Panc1 (cell line): ENCODE data around the gene PROP1. TPM values are rescaled to one million over a fixed set of nuclear protein-coding genes. Genes with fewer than 3 reads are reported as not detected.

Source experiments
- ATAC-seq: fragments of 200-7000 bp; cut with Tn5 transposase; 2 replicates; pipeline ENCODE4 v1.9.1; 2020; ENCODE audit warnings: mild to moderate bottlenecking, moderate library complexity
- BruUV-seq: library from RNA; stranded (reverse); fragments of 400-500 nt; replicated peaks from 2 replicates; lab custom pipeline; 2021; lab: Mats Ljungman, UMichigan
- CTCF ChIA-PET: fragments of 300-600 bp; sonication (Branson Sonifier 250); formaldehyde crosslinking; loops from one replicate; lab custom pipeline; 2022; ENCODE audit warnings: antibody characterized with exemption; lab: Charles Lee
- POLR2A ChIA-PET: fragments of 300-600 bp; sonication (Branson Sonifier 250); formaldehyde crosslinking; loops from one replicate; lab custom pipeline; 2022; ENCODE audit warnings: antibody characterized with exemption; lab: Charles Lee
- DNase-seq: peaks from one replicate; pipeline ENCODE4 v3.0.0-alpha.2; 2010; ENCODE audit warnings: low read depth, low spot score
- H3K27ac ChIP-seq: 2 replicates; pipeline ENCODE4 v1.5.1; 2011; ENCODE audit warnings: mild to moderate bottlenecking, low read length, inconsistent platforms
- H3K27me3 ChIP-seq: fragments of 200-500 bp; sonication (Bioruptor generic); 2 replicates; pipeline ENCODE4 v1.6.0; 2014; ENCODE audit warnings: low read length, inconsistent platforms; ENCODE audit not compliant: control insufficient read depth, insufficient read depth
- H3K36me3 ChIP-seq: fragments of 200-500 bp; sonication (Bioruptor generic); 2 replicates; pipeline ENCODE4 v1.5.1; 2014; ENCODE audit warnings: inconsistent platforms, mild to moderate bottlenecking, low read length, moderate library complexity; ENCODE audit not compliant: control insufficient read depth, insufficient read depth
- H3K4me1 ChIP-seq: 2 replicates; pipeline ENCODE4 v1.5.1; 2011; ENCODE audit warnings: inconsistent platforms, mild to moderate bottlenecking, low read length, moderate library complexity; ENCODE audit not compliant: control insufficient read depth, insufficient read depth
- H3K4me3 ChIP-seq, 2 experiments: 2 replicates each; pipeline ENCODE4 v1.5.1; 2011 to 2012; ENCODE audit warnings: low read depth in 2 of 2, low read length in 2 of 2, mild to moderate bottlenecking in 2 of 2, inconsistent platforms in 1 of 2, moderate library complexity in 1 of 2
- H3K9me3 ChIP-seq: fragments of 200-500 bp; sonication (Bioruptor generic); 2 replicates; pipeline ENCODE4 v1.5.1; 2014; ENCODE audit warnings: low read depth, mild to moderate bottlenecking, inconsistent platforms, low read length, moderate library complexity; ENCODE audit not compliant: control insufficient read depth, insufficient read depth
- POLR2AphosphoS5 ChIP-seq: IDR thresholded peaks from 2 replicates; pipeline ENCODE4 v1.6.1; 2012; ENCODE audit warnings: mild to moderate bottlenecking, low read depth, low read length, moderate library complexity
- SIN3A ChIP-seq: IDR thresholded peaks from 2 replicates; pipeline ENCODE4 v1.6.1; 2012; ENCODE audit warnings: low read depth, mild to moderate bottlenecking, low read length, moderate library complexity, borderline replicate concordance; ENCODE audit not compliant: insufficient read depth
- TCF7L2 ChIP-seq: IDR thresholded peaks from 2 replicates; pipeline ENCODE4 v1.6.1; 2011; ENCODE audit warnings: mild to moderate bottlenecking, low read depth, low read length, inconsistent platforms
- in situ Hi-C: cut with HindIII; loops from 2 replicates; pipeline ENCODE4 v1.10.0; 2016; ENCODE audit warnings: low sequenced_read_pairs, low pct_unique_long_range_greater_than_20kb
- intact Hi-C: fragments of 100-400 bp; cut with micrococcal nuclease; formaldehyde crosslinking; loops from one replicate; pipeline ENCODE4 v1.10.0; 2022; ENCODE audit not compliant: unreplicated experiment
- total RNA-seq: library from RNA; stranded (reverse); gene quantifications from one replicate; pipeline ENCODE4 v1.2.1, GENCODE V29; 2021; ENCODE audit not compliant: unreplicated experiment
- TF ChIP-seq, protein P1 (sequence below), 2 experiments: IDR thresholded peaks; 2 replicates each; pipeline ENCODE4 v1.6.1; 2011 to 2012; ENCODE audit warnings: low read depth in 2 of 2, control low read depth in 1 of 2, low read length in 1 of 2, mild to moderate bottlenecking in 1 of 2, moderate library complexity in 1 of 2; ENCODE audit not compliant: insufficient read depth in 1 of 2
- TF ChIP-seq, protein P2 (sequence below): fragments of 450-650 bp; IDR thresholded peaks from 2 replicates; pipeline ENCODE4 v1.5.1; 2017; ENCODE audit warnings: mild to moderate bottlenecking

The PROP1 gene
- total RNA-seq, 1 experiment from 2014 or later = not detected

DNA sequence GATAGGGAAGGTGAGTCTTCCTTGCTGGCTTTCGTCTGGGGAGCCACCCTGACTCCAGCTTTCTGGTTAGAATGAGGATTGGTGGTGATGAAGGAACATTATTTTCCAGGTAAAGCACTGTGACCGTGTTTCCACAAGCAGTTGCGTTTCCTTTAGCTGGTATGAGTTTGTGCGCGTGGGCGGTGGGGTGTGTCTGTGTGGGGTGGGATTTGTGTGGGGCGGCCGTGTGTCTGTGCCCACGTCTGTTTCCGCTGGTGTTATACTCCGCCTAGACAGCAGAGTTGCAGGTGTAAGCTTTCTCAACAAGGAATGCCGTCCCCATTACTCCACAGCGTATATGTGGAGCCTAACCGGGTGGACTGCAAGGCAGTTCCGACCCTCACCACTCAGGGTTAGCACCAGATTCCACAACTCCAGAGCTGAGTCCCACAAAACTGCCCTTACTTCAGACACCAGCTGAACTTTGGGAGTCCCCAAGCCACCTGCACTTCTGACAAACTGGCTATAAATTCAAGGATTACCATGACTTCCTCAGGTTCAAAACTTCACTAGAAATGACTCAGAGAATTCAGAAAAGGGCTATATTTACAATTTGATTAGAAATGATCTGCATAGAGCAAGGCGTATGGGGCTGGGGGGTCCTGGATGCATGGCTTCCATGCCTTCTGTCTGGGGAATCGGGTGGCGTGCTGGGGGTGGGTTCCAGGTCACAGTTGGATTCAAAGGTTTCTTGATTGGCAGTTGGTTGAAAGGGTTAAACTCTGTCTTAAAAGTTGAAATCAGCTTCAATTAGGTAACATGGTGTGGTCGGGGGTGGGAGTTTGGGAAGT is 29.8 kb downstream of the PROP1 start:
- H3K4me3 ChIP-seq = no peak overlapping the region
- POLR2A ChIA-PET = no interaction called here
- H3K4me1 ChIP-seq = no peaks in the 10 kb centered on the region
- TF ChIP-seq, protein P1, sequence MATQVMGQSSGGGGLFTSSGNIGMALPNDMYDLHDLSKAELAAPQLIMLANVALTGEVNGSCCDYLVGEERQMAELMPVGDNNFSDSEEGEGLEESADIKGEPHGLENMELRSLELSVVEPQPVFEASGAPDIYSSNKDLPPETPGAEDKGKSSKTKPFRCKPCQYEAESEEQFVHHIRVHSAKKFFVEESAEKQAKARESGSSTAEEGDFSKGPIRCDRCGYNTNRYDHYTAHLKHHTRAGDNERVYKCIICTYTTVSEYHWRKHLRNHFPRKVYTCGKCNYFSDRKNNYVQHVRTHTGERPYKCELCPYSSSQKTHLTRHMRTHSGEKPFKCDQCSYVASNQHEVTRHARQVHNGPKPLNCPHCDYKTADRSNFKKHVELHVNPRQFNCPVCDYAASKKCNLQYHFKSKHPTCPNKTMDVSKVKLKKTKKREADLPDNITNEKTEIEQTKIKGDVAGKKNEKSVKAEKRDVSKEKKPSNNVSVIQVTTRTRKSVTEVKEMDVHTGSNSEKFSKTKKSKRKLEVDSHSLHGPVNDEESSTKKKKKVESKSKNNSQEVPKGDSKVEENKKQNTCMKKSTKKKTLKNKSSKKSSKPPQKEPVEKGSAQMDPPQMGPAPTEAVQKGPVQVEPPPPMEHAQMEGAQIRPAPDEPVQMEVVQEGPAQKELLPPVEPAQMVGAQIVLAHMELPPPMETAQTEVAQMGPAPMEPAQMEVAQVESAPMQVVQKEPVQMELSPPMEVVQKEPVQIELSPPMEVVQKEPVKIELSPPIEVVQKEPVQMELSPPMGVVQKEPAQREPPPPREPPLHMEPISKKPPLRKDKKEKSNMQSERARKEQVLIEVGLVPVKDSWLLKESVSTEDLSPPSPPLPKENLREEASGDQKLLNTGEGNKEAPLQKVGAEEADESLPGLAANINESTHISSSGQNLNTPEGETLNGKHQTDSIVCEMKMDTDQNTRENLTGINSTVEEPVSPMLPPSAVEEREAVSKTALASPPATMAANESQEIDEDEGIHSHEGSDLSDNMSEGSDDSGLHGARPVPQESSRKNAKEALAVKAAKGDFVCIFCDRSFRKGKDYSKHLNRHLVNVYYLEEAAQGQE (IDR thresholded peaks at IDR 0.05; ENCODE audit: insufficient read depth in 1 of 2, low read depth in 2 of 2, low read length in 1 of 2) = no peak
- no peak for TF ChIP-seq POLR2AphosphoS5
- TF ChIP-seq SIN3A = no peak
- no peak for TF ChIP-seq TCF7L2
- TF ChIP-seq, protein P2, sequence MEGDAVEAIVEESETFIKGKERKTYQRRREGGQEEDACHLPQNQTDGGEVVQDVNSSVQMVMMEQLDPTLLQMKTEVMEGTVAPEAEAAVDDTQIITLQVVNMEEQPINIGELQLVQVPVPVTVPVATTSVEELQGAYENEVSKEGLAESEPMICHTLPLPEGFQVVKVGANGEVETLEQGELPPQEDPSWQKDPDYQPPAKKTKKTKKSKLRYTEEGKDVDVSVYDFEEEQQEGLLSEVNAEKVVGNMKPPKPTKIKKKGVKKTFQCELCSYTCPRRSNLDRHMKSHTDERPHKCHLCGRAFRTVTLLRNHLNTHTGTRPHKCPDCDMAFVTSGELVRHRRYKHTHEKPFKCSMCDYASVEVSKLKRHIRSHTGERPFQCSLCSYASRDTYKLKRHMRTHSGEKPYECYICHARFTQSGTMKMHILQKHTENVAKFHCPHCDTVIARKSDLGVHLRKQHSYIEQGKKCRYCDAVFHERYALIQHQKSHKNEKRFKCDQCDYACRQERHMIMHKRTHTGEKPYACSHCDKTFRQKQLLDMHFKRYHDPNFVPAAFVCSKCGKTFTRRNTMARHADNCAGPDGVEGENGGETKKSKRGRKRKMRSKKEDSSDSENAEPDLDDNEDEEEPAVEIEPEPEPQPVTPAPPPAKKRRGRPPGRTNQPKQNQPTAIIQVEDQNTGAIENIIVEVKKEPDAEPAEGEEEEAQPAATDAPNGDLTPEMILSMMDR = no peak
- H3K36me3 ChIP-seq = no peaks in the 10 kb centered on the region
- CTCF ChIA-PET = no interaction called here
- DNase-seq = no peak
- no TSS peak for BruUV-seq
- H3K27me3 ChIP-seq = no peaks in the 10 kb centered on the region
- no peaks in the 10 kb centered on the region for H3K9me3 ChIP-seq
- intact Hi-C loops = no loop called here
- no peak overlapping the region for H3K27ac ChIP-seq
- ATAC-seq = no peak
- in situ Hi-C loops = no loop called here

DNA sequence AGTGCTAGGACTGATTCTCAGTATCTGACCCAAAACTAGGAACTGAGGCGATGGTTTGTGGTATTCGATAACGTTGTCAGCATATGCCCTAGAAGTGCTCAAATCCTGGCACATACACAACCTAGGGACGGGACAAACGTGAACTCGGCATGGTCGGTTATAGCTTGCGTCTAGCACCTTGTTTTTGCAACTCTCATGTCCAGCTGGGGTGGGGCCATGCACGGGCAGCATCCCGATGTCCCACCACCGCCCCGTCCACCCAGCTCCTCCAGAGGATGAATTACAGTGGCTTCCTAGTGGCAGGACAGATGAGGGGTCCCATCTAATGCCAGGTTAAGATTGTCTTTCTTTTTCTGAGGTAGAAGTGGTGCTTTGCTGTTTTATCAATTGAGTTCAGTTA is 31.6 kb downstream of the PROP1 start:
- Histone ChIP-seq H3K4me3 (no peak overlapping the region), H3K9me3 (no peaks in the 10 kb centered on the region), H3K36me3 (no peaks in the 10 kb centered on the region), H3K27me3 (no peaks in the 10 kb centered on the region), H3K4me1 (no peaks in the 10 kb centered on the region), H3K27ac (no peak overlapping the region)
- intact Hi-C loops = no loop called here
- no peak for DNase-seq
- TF ChIP-seq POLR2AphosphoS5 (no peak), SIN3A (no peak), TCF7L2 (no peak)
- TF ChIP-seq, protein P1 (IDR thresholded peaks at IDR 0.05; ENCODE audit: insufficient read depth in 1 of 2, low read depth in 2 of 2, low read length in 1 of 2) = no peak
- TF ChIP-seq, protein P2 = no peak
- ChIA-PET CTCF (no interaction called here), POLR2A (no interaction called here)
- BruUV-seq = no TSS peak
- in situ Hi-C loops = no loop called here
- no peak for ATAC-seq
